Liver (tissue), 9 donors: ENCODE data around the gene SMPDL3A. TPM values are rescaled to one million over a fixed set of nuclear protein-coding genes. Genes with fewer than 3 reads are reported as not detected.
A peak's percentile ranks its signal among the peaks of the same experiment; 100 is the strongest.

Experiments used
- DNase-seq: peaks from one replicate; pipeline ENCODE4 v3.0.0-alpha.2; 2017; ENCODE audit warnings: low spot score
- H3K27ac ChIP-seq, 2 donors: one replicate each; pipeline ENCODE4 v1.7.0; 2013; ENCODE audit warnings: inconsistent platforms in 2 of 2, low read length in 2 of 2, control low read depth in 1 of 2, low read depth in 1 of 2, mild to moderate bottlenecking in 1 of 2
- H3K27me3 ChIP-seq, 4 donors: one replicate each; pipeline versions ENCODE4 v1.6.1 to v1.7.0; 2013; ENCODE audit warnings: low read length in 3 of 4, inconsistent platforms in 1 of 4, mild to moderate bottlenecking in 1 of 4, moderate library complexity in 1 of 4; ENCODE audit not compliant: control insufficient read depth in 4 of 4, insufficient read depth in 4 of 4
- H3K36me3 ChIP-seq, 4 donors: one replicate each; pipeline versions ENCODE4 v1.6.1 to v1.7.0; 2013; ENCODE audit warnings: low read length in 3 of 4, mild to moderate bottlenecking in 3 of 4, low read depth in 1 of 4, moderate library complexity in 1 of 4; ENCODE audit not compliant: control insufficient read depth in 4 of 4, insufficient read depth in 3 of 4
- H3K4me1 ChIP-seq, 4 donors: one replicate each; pipeline versions ENCODE4 v1.6.1 to v1.7.0; 2013; ENCODE audit warnings: low read length in 3 of 4, mild to moderate bottlenecking in 3 of 4, moderate library complexity in 1 of 4; ENCODE audit not compliant: control insufficient read depth in 4 of 4, insufficient read depth in 4 of 4
- H3K4me3 ChIP-seq, 3 donors: one replicate each; pipeline versions ENCODE4 v1.6.1 to v1.7.0; 2013; ENCODE audit warnings: low read length in 3 of 3, control low read depth in 1 of 3, low read depth in 1 of 3, mild to moderate bottlenecking in 1 of 3
- H3K9ac ChIP-seq, 2 donors: one replicate each; pipeline ENCODE4 v1.7.0; 2013; ENCODE audit warnings: low read length in 2 of 2, mild to moderate bottlenecking in 2 of 2, moderate library complexity in 2 of 2, control low read depth in 1 of 2, low read depth in 1 of 2
- H3K9me3 ChIP-seq, 4 donors: one replicate each; pipeline versions ENCODE4 v1.6.1 to v1.7.0; 2013; ENCODE audit warnings: low read length in 3 of 4; ENCODE audit not compliant: control insufficient read depth in 4 of 4
- ATF3 ChIP-seq: IDR thresholded peaks from 2 replicates; pipeline ENCODE4 v1.6.1; 2016; ENCODE audit warnings: antibody characterized with exemption
- CTCF ChIP-seq: fragments of 150-350 bp; IDR thresholded peaks from 2 replicates; pipeline ENCODE4 v1.5.1; 2017; ENCODE audit warnings: improper control_type of control experiment, low read depth, low read length; ENCODE audit not compliant: missing input control
- EGR1 ChIP-seq, 2 donors: IDR thresholded peaks; 2 replicates each; pipeline ENCODE4 v1.6.1; 2016 to 2018; ENCODE audit warnings: antibody characterized with exemption in 2 of 2, low read depth in 2 of 2
- FOXA1 ChIP-seq: IDR thresholded peaks from 2 replicates; pipeline ENCODE4 v1.6.1; 2016; ENCODE audit warnings: antibody characterized with exemption
- FOXA2 ChIP-seq: IDR thresholded peaks from 2 replicates; pipeline ENCODE4 v1.6.1; 2016; ENCODE audit warnings: antibody characterized with exemption
- GABPA ChIP-seq, 2 donors: IDR thresholded peaks in 1 of 2; conservative IDR thresholded peaks in 1 of 2; 2 replicates each; pipeline ENCODE4 v1.6.1; 2016; ENCODE audit warnings: antibody characterized with exemption in 2 of 2, mild to moderate bottlenecking in 1 of 2, moderate library complexity in 1 of 2
- HNF4A ChIP-seq, 2 donors: conservative IDR thresholded peaks; 2 replicates each; pipeline ENCODE4 v1.6.1; 2016; ENCODE audit warnings: antibody characterized with exemption in 2 of 2, mild to moderate bottlenecking in 2 of 2
- HNF4G ChIP-seq: IDR thresholded peaks from 2 replicates; pipeline ENCODE4 v1.6.1; 2016; ENCODE audit warnings: antibody characterized with exemption
- JUND ChIP-seq, 2 donors: IDR thresholded peaks; 2 replicates each; pipeline ENCODE4 v1.6.1; 2016; ENCODE audit warnings: antibody characterized with exemption in 2 of 2
- MAX ChIP-seq: IDR thresholded peaks from 2 replicates; pipeline ENCODE4 v1.6.1; 2016; ENCODE audit warnings: antibody characterized with exemption
- NR2F2 ChIP-seq: IDR thresholded peaks from 2 replicates; pipeline ENCODE4 v1.6.1; 2016; ENCODE audit warnings: antibody characterized with exemption
- RAD21 ChIP-seq, 2 donors: IDR thresholded peaks; 2 replicates each; pipeline ENCODE4 v1.6.1; 2016; ENCODE audit warnings: antibody characterized with exemption in 2 of 2, mild to moderate bottlenecking in 2 of 2
- REST ChIP-seq: IDR thresholded peaks from 2 replicates; pipeline ENCODE4 v1.6.1; 2016; ENCODE audit warnings: antibody characterized with exemption, mild to moderate bottlenecking
- RXRA ChIP-seq, 2 donors: IDR thresholded peaks; 2 replicates each; pipeline ENCODE4 v1.6.1; 2017 to 2018; ENCODE audit warnings: antibody characterized with exemption in 2 of 2, mild to moderate bottlenecking in 1 of 2
- SP1 ChIP-seq: IDR thresholded peaks from 2 replicates; pipeline ENCODE4 v1.6.1; 2018; ENCODE audit warnings: antibody characterized with exemption, mild to moderate bottlenecking
- TAF1 ChIP-seq: conservative IDR thresholded peaks from 2 replicates; pipeline ENCODE4 v1.6.1; 2016; ENCODE audit warnings: antibody characterized with exemption, mild to moderate bottlenecking
- YY1 ChIP-seq: IDR thresholded peaks from 2 replicates; pipeline ENCODE4 v1.6.1; 2016; ENCODE audit warnings: antibody characterized with exemption, mild to moderate bottlenecking
- ZBTB33 ChIP-seq: IDR thresholded peaks from 2 replicates; pipeline ENCODE4 v1.6.1; 2016; ENCODE audit warnings: antibody characterized with exemption
- WGBS: extraction: QIAGEN DNeasy Blood & Tissue Kit; methylation state at CpG from one replicate; pipeline ENCODE4 v1.1.7; 2013; 5-methylcytosine and 5-hydroxymethylcytosine counted together
- polyA plus RNA-seq, 2 donors: library from polyadenylated mRNA; stranded (reverse) in 1 of 2; unstranded in 1 of 2; fragments of 200-250 nt in 1 of 2; fragments of >200 nt in 1 of 2; fragmentation: Nextera tagmentation in 1 of 2; extraction: Ambion mirVana in 1 of 2; gene quantifications; one replicate each; pipeline versions ENCODE4 v1.2.1 to v1.2.3, GENCODE V29; 2013 to 2015
- total RNA-seq, 2 donors: library from RNA; depleted of rRNA; stranded (reverse); fragments of >200 nt; gene quantifications; one replicate each; pipeline ENCODE4 v1.2.3, GENCODE V29; 2014
- donor health status: healthy.
- donor health status: healthy.
- donor health status: healthy.
- donor health status: healthy.
- donor health status: healthy.

The SMPDL3A gene
- total and polyA plus RNA-seq, 4 donors: 17.3 to 61.4 (median 32.3) TPM

- Histone ChIP-seq H3K9ac (peak overlapping the region in 1 of 2 donors; percentile 73), H3K4me3 (no peak overlapping the region), H3K27ac (peak overlapping the region; percentile 84 to 89), H3K36me3 (peaks cover 0 to 6% (median 0%) of the 10 kb centered on the region in 4 donors), H3K4me1 (peaks cover 4 to 29% (median 9%) of the 10 kb centered on the region in 4 donors), H3K9me3 (no peaks in the 10 kb centered on the region), H3K27me3 (no peaks in the 10 kb centered on the region)
- TF ChIP-seq FOXA1 (peak; percentile 60), ZBTB33 (peak; percentile 74), GABPA (IDR thresholded peaks at IDR 0.05 in 1 of 2, conservative IDR thresholded peaks at IDR 0.05 in 1 of 2) (peak in 1 of 2 donors; percentile 32), MAX (peak; percentile 89), CTCF (no peak), FOXA2 (peak; percentile 77), YY1 (peak; percentile 86), HNF4A (conservative IDR thresholded peaks at IDR 0.05) (peak; percentile 72 to 80), NR2F2 (peak; percentile 43), EGR1 (IDR thresholded peaks at IDR 0.05; ENCODE audit: low read depth in 2 of 2) (peak in 1 of 2 donors; percentile 47), RAD21 (IDR thresholded peaks at IDR 0.05) (peak; percentile 33 to 51), SP1 (peak; percentile 88), REST (peak; percentile 87), ATF3 (peak; percentile 13), TAF1 (peak; percentile 84), HNF4G (no peak), RXRA (IDR thresholded peaks at IDR 0.05) (peak; percentile 81 to 85), JUND (IDR thresholded peaks at IDR 0.05) (peak; percentile 66 to 87)
- DNase-seq: peak; percentile 45
- 39% methylated on average over 6 of the region's 6 CpGs for WGBS
Observed at GRCh38 chr6:122798099-122798641, 9.1 kb downstream of the SMPDL3A start.
